HG02840 (cell line): ENCODE measurements around the gene ICAM2.
"Not testable (repeated sequence)": the region's sequence is repeated elsewhere in the genome, so short reads cannot be mapped to it uniquely, and the experiment has no call there.

Source experiments
- ATAC-seq: cut with Tn5 transposase; IDR thresholded peaks from one replicate; pipeline ENCODE4 v1.9.1; 2021; ENCODE audit warnings: mild to moderate bottlenecking, moderate library complexity, moderate number of reproducible peaks; ENCODE audit not compliant: unreplicated experiment, low FRiP score

ICAM2 gene

DNA sequence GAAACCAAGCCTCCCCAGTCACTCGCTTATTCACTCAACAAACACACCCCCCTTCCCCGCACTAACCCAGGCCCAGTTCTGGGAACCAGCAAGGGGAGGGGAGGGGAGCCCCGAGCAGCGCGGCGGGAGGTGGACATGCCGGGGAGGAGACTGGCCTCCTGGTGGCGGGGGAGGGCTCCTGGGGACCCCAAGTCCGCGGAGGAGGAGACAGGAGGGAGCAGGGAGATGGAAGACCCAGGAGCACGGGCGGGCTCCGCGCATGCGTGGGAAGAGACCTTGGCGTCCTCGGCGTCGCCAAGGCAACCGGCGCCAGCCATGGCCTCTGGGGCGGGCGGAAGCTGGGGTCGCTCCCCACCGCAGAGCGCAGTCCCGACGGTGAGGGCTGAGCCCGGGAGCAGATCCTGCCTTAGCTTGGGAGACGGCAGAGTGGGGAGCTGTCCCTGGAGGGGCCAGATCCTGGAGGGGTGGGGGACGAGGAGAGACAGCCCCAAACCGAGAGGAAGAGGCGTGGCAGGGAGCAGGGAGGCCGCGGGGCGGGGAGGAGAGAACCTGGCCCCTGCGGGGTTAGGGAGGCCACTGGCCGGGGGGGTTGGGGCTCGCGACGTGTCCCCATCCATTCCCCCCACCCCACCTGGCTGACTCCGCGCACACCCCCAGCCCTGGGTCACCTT lies 22.2 kb downstream of the ICAM2 start, which contains the start of gene PRR29:
Gene PRR29 (plus strand): TSS at position 302 of the 671 bp plus-strand sequence. CDS start 14 bp downstream, at position 316.
- peak; percentile 54 for ATAC-seq

DNA sequence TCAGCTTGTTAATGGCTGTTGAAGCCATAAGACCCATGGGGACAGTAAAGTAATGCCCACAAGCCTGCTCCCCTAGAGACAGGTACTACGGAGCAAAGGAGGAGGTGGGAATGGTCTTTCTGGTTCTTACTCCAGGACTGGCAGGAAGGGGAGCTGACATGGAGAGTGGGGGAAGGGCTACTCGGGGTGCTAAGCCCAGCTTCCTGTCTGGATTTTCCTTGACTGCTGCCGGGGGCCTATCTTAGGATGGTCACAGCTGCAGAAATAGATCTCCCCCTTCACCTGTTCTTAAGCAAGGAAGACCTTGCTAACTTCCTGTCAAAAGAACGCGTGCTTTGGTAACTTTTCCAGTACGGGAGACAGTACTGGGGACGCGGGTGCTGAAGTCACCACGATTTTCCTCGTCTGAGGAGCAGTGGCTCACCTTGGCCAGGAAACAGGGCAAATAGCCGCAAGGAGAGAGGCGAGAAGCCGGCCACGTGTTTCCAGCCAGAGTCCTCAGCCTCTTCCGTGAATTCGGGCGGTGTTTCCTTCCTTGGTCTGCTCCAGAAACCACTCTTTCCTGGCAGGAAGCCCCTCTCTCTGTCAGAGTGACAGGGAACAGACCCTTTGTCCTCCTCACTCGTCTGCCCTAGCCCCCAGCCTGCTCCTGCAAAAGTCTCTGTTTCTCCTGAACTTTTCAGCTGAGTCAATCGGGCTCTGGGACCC lies 22.9 kb downstream of the ICAM2 start:
- ATAC-seq: no peak

DNA sequence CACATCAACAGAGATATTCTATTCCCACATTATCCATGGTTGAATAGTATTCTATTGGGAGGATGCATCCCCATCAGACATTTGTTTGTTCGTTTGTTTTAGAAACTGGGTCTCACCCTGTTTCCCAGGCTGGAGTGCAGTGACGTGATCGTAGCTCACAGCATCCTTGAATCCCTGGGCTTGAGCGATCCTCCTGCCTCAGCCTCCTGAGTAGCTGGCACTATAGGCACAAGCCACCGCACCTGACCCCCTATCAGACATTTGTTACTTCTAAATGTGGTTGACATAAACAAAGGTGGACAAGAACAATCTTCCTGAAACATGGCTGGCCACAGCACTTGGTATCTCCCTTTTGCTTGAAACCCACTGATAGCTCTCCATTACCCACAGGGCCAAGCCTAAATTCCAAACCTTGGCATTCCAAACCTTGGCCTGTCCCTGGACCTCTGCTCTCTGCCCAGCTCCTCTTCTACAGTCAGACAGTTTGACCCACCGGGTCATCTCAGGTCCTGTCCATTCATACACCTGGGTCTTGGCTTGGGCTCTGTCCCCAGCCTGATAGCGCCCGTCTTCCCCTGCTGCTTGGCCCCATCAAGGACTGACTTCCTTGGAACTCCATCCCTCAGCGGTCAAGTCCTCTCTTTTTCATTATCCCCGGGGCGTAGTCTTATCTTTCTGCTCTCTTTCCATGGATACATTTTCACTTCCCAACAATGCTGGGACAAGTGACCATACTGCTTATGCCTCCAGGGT lies 23.8 kb downstream of the ICAM2 start:
- no peak for ATAC-seq

DNA sequence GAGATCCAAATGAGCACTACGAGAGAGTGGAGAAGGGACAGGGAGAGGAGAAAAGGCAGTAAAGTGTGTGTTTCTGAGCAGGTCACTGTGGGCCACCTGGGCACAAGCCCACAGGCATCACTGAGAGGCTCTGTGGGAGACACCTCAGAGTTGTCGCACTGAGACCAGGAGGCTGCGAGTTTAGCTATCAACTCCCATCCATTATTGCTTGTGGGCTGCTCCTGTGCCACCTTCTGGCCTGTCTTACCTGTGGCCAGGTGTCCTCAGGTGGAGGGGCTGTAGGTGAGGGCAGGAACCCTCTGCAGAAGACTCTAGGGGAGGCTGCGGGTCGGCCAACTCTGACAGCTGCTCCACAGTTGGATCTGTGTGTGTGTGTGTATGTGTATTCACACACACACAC lies 24.8 kb downstream of the ICAM2 start:
- ATAC-seq: no peak

DNA sequence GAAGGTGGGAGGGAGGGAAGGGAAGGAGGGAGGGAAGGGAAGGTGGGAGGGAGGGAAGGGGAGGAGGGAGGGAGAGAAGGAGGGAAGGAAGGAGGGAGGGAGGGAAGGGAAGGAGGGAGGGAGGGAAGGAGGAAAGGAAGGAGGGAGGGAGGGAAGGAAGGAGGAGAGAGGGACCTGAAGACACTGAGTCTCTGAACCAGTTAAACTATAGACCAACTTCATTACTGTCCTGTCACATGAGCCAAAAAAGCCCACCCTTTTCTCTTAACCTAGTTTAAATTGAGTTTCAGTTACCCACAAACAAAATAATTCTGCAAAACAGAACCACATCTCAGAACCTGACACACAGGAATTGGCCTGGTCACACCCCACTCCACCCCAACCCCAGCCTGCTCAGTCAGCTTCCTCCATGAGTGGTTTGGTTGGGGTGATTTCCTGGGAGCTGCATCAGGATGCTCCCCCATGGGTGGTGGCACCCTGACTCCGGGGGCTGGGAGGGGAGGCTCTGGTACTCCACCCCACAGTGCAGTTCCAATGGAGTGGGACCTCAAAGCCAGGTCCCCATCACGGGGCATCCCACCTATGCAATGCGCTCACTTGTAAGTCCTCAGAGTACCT lies 27.0 kb downstream of the ICAM2 start:
- no peak for ATAC-seq

DNA sequence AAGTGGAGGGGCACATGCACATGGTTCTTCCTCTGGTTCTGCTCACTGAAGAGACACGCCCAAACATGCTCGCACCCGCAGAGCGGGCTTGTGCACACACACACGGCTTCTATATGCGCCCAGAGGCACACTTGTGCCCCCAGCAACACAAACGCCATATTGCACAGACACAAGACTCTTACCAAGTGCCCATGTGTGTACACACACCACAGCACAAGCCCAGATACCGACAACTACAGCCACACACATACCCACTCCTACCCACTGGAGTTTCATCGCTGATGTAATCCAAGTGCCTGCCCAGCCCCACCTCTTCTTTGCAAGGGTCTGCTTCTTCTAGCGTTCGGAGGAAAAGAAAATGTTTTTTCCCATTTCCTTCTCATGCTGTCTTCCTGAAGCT lies 28.8 kb downstream of the ICAM2 start:
- no peak for ATAC-seq

DNA sequence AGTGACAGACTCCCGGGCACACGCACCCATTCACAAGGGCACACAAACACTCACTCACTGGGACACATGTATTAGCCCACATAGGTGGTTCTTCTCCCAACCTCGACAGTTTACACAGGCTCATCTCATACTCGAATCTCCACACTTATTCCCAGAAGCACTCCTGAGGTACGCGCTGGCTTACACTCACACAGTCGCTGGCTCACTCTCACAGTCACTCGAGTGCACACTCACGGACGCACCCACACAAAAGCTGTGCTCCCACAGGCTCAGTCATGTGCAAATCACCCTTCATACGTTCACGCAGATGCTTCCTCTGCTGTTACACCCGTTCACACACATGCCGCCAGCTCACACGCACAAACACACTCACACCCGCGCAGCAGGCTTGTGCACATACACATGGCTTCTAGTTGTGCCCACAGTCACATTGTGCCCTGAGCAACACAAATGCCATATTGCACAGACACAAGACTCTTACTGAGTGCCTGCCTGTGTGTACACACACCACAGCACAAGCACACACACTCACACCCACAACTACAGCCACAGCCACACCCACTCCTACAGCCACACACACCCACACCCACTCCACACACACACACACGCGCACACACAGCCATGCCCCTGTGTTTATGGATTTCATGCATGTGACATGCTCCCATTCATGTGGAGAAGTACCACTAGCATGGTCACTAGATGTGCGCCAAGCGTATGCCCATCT lies 30.6 kb downstream of the ICAM2 start:
- no peak for ATAC-seq

DNA sequence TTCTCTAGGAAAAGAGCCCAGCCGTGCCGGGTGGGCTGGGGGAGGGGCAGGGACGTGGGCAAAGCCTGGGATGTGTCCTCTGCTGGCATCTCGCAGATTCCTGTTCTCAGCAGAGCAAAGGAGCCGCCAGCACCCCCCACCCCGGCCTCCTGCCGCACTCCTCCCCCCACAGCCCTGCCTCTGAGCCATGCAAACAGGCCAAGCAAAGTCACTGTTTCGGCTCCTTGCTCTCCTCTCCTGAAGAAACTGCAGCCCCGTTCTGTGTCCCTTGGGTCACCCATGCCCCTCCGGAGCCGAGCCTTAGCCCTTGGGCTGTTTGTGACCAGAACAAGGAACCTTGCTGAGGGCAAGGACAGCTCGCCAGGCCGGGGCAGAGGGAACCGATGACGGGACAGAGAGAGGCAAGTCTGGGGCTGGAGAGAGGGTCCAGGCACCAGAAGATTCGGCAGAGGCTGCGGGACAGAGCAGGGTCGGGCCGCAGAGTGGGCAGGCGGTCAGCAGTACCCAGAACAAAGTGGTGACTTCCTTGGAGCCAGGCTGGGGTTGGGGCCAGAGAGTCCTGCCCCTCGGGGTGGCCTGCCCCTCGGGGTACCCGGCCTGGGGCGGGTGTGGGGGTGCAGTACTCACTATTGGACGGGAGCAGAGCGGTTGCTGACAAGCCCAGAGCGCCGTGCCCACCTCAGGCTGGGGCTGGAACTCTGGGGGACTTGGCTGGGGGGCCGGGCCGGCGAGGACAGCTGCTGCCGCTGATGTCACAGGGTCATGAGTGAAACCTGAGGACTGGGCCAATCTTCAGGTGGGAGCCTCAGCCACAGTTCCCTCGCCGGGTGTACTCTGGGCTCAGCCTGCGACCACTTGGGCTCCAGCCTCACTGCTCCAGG lies 31.5 kb downstream of the ICAM2 start:
- ATAC-seq: no peak

DNA sequence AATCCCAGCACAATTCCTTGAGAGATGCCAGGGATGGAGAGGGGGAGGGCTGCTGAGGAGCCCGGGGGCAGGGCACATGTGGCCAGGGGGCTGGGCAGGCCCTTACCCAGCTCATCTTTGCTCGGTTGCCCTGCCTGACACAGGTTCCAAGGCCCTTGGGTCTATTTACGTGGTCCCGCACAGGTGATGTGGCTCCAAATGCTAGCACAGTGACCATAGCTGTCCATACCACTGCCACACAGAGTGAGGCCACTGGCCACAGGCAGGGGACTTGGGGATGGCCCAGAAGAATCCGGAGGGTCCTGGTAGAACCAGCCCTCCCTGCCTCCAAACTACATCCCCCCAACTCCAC lies 32.3 kb downstream of the ICAM2 start:
- ATAC-seq: no peak

DNA sequence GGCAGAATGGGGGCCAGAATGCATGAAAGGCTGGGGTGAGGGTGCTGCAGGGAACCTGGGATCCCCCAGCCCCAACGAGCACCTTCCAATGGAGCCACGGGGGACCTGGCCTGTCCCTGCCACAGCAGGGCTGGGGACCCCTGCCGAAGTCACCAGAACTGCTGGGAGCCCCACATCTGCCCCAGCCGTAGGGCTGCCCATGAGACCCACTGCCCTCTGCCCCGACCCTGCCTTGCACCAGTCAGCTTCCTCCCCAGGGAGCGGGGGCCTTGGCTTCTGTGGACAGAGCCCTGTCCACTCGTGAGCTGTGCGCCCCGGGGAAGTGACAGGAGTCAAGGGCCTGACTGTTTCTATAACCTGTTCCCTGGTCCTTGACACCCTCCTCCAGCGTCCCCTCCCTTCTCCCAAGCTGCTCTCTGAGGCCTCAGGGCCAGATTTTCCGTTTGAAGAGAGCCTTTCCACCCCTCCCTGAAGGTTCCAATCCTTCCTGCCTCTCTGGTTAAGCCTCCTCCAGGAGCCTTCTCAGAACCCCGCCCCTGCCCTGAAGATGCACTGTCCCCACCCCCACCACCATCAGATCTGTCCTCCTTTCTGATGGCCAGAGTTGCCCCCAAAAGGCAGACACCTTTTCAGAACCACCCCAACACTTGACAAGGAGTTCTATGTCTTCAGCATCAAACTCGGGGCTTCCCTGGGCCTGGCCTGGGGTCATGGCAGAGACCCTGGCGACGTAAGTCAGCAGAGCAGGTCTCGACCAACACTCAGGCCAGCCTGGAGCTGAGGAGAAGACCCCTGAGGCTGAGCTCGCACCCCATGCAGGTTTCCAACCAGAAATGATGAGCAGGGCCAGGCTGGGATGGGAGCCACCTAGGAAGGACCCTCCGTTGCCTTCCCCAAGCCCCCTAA lies 33.0 kb downstream of the ICAM2 start:
- no peak for ATAC-seq

DNA sequence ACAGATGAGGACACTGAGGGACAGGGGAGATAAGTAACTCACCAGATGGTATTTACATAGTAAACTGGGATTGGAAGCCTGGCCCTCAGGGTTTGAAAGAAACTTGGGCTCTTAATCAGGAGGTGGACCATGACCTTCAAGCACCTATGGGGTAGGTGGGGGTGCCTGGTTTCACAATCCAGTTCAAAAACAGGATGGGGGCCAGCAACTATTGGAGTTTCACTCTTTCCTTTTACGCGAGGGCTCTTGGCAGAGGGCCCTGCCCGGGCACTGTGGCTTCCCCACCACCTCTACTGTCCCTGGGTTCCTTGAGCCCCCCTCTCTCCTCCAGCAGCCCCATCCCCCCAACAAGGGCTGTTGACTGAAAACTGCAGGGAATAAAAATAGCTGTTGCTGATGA lies 33.6 kb downstream of the ICAM2 start:
- no peak for ATAC-seq

DNA sequence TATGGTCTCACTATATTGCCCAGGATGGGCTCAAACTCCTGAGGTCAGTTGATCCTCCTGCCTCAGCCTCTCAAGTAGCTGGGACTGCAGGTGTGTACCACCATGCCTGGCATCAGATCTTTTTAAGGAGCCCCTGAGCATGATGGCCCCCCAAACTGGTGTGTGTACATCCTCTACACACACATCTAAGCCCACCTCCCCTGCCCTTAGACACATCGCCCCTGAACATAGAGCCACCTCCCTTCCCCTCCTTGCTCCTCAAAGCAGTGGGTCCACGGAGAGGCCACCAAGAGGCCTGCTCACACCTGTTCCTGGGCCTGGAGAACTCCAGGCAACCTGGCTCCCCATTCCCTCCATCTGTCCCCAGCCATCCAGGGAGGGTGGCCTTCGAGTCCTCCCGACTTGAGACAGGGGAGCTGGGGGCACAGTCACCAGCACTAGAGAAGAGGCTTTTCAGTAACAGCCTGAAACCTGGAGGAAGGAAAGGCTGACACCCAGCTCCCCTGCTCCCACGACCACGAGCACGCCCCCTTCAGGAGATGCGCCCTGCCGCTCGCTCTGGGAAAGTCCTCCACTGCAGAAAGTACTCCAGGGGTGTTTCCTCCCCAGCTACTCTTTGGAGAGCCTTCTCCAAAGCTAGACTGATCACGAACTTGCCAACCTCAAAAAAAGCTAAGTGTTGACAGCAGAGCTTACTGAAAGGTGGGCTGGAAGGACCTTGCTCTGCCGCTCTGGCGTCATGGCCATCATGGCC lies 34.9 kb downstream of the ICAM2 start:
- no peak for ATAC-seq

DNA sequence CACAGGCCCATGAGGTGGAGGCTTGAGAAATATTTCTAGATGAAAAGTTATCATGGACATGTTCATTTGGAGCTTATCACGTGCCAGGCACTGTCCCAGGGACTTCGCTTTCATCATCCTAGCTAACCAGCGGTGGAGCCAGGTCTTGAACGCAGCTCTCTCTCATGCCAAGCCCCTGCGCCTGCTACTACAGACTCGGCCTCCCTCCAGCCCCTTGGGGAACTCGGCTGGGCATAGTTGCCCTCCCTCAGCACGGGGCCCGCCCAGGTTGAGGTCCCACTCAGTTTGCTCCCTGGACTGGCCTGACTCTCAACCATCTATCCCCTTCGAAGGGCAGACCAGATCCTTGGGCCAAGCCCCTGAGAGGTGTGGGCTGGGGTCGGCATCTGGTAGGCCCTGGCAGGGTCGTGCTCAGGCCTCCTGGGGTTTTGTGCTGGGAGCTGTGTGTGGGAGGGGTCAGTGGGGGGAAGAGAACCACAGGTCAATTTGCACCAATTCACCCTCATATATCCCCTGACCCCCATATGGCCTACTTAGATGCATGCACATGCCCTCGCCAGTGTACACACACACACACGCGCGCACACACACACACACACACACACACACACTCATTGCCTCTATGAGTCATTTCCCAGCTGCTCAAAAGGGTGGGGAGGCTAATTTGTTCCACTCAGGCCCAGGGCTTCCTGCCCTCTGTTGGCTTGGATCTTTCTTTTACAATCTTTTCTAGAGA lies 35.6 kb downstream of the ICAM2 start:
- ATAC-seq: no peak

DNA sequence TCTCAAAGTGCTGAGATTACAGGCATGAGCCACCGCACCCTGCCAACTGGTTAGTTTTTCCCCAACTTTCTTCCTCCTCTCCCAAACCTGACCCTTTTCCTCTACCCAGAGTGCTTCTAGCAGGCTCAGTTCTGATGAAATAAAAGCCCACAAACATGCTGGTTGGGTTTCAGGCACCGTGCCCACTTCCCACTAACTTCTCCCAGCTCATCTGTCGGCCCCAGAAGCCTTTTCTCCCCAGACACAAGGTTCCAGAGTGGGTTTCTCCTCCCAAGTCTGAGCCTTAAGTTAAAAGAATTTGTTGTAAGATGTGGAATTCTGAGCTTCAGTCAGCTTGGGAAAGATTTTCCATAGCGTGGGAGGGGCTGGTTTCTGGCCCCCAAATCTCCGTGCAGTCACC lies 36.2 kb downstream of the ICAM2 start:
- no peak for ATAC-seq

DNA sequence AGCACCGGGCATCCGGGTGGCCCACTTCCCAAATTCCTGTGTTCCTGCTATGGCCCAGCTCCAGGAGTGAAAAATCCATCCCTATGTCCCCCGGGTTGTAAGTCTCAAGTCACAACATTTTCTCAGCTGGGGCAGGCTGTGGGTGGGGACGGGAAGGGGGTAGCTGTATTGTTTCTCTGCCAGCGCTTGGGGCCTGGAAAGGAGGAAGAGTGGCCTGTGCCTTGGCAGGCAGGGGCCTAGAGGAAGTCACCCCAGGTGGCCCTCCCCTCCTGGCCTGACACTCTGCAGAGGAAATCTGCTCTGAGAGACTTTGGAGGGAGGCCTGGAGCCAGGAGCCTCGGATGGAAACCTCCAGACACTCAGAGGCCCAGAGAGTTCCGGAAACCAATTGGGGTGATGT lies 37.1 kb downstream of the ICAM2 start:
- no peak for ATAC-seq

DNA sequence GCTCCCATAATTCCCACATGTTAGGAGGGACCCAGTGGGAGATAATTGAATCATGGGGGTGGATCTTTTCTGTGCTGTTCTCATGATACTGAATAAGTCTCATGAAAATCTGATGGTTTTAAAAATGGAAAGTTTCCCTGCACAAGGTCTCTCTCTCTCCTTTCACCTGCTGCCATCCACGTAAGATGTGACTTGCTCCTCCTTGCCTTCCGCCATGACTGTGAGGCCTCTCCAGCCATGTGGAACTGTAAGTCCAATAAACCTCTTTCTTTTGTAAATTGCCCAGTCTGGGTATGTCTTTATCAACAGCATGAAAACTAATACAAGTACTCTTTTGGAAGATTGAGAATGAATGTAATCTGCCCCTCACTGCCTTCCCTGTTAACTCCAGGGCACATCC lies 37.8 kb downstream of the ICAM2 start:
- ATAC-seq: not testable (repeated sequence)
